Measurements from ENCODE around the gene PHETA1. TPM values are rescaled to one million over a fixed set of nuclear protein-coding genes. Genes with fewer than 3 reads are reported as not detected.

Gene PHETA1
- polyA plus RNA-seq, 1 donor from 2014 or later, result 25.4 TPM

DNA sequence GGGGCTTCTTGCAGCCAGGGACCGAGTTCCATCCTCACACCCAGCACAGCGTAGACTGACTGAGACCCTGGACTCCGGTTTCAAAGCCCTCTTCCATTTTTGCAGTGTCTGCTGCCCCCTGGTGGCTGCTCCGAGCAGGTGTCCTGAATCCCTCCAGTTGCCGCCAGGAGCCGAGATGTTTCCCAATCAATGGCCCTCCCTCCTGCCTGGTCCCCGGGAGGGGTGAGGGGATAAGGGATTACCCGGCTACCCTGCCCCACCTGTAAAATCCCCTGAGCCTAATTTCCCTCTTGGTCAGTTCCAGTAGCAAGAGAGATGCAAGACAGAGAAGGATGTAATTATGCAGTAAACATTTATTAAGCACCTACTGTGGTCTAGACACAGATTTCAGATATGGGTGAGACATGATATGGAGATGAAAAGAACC lies 55.0 kb downstream of the PHETA1 start:
- TF ChIP-seq EP300 (conservative IDR thresholded peaks at IDR 0.05; ENCODE audit: poor library complexity, severe bottlenecking) (no peak), POLR2AphosphoS5 (IDR thresholded peaks at IDR 0.05) (no peak), MXI1 (conservative IDR thresholded peaks at IDR 0.05; ENCODE audit: poor library complexity, severe bottlenecking) (no peak), SMC3 (conservative IDR thresholded peaks at IDR 0.05; ENCODE audit: poor library complexity) (peak; percentile 97), RAD21 (conservative IDR thresholded peaks at IDR 0.05) (peak; percentile 94), EZH2 (IDR thresholded peaks at IDR 0.05; ENCODE audit: borderline replicate concordance, insufficient read depth, low read length, poor library complexity, severe bottlenecking) (no peak), TAF1 (IDR thresholded peaks at IDR 0.05; ENCODE audit: low read depth) (no peak)
- TF ChIP-seq, protein P1, sequence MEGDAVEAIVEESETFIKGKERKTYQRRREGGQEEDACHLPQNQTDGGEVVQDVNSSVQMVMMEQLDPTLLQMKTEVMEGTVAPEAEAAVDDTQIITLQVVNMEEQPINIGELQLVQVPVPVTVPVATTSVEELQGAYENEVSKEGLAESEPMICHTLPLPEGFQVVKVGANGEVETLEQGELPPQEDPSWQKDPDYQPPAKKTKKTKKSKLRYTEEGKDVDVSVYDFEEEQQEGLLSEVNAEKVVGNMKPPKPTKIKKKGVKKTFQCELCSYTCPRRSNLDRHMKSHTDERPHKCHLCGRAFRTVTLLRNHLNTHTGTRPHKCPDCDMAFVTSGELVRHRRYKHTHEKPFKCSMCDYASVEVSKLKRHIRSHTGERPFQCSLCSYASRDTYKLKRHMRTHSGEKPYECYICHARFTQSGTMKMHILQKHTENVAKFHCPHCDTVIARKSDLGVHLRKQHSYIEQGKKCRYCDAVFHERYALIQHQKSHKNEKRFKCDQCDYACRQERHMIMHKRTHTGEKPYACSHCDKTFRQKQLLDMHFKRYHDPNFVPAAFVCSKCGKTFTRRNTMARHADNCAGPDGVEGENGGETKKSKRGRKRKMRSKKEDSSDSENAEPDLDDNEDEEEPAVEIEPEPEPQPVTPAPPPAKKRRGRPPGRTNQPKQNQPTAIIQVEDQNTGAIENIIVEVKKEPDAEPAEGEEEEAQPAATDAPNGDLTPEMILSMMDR (IDR thresholded peaks at IDR 0.05; ENCODE audit: poor library complexity, severe bottlenecking), result peak; percentile 95
- TF ChIP-seq, protein P2, sequence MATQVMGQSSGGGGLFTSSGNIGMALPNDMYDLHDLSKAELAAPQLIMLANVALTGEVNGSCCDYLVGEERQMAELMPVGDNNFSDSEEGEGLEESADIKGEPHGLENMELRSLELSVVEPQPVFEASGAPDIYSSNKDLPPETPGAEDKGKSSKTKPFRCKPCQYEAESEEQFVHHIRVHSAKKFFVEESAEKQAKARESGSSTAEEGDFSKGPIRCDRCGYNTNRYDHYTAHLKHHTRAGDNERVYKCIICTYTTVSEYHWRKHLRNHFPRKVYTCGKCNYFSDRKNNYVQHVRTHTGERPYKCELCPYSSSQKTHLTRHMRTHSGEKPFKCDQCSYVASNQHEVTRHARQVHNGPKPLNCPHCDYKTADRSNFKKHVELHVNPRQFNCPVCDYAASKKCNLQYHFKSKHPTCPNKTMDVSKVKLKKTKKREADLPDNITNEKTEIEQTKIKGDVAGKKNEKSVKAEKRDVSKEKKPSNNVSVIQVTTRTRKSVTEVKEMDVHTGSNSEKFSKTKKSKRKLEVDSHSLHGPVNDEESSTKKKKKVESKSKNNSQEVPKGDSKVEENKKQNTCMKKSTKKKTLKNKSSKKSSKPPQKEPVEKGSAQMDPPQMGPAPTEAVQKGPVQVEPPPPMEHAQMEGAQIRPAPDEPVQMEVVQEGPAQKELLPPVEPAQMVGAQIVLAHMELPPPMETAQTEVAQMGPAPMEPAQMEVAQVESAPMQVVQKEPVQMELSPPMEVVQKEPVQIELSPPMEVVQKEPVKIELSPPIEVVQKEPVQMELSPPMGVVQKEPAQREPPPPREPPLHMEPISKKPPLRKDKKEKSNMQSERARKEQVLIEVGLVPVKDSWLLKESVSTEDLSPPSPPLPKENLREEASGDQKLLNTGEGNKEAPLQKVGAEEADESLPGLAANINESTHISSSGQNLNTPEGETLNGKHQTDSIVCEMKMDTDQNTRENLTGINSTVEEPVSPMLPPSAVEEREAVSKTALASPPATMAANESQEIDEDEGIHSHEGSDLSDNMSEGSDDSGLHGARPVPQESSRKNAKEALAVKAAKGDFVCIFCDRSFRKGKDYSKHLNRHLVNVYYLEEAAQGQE (IDR thresholded peaks at IDR 0.05; ENCODE audit: borderline replicate concordance), result no peak
- Histone ChIP-seq H3K27ac (ENCODE audit: low read length) (no peak overlapping the region), H4K20me1 (ENCODE audit: insufficient read depth) (no peaks in the 10 kb centered on the region), H3K36me3 (ENCODE audit: insufficient read depth, low read length) (no peaks in the 10 kb centered on the region), H3K4me3 (ENCODE audit: low read length) (no peak overlapping the region), H3K4me2 (ENCODE audit: low read length) (no peak overlapping the region), H3K27me3 (ENCODE audit: insufficient read depth, low read depth, low read length) (no peaks in the 10 kb centered on the region), H3K9ac (ENCODE audit: low read length) (no peak overlapping the region), H2AFZ (ENCODE audit: low read depth, low read length) (no peak overlapping the region), H3K9me2 (ENCODE audit: insufficient read depth, low read length) (no peaks in the 10 kb centered on the region), H3K79me2 (replicated peaks; ENCODE audit: insufficient read depth, low read length) (no peaks in the 10 kb centered on the region), H3F3A (ENCODE audit: insufficient read depth, low read length, poor library complexity, severe bottlenecking) (no peaks in the 10 kb centered on the region), H3K9me3 (ENCODE audit: low read length) (no peaks in the 10 kb centered on the region)

DNA sequence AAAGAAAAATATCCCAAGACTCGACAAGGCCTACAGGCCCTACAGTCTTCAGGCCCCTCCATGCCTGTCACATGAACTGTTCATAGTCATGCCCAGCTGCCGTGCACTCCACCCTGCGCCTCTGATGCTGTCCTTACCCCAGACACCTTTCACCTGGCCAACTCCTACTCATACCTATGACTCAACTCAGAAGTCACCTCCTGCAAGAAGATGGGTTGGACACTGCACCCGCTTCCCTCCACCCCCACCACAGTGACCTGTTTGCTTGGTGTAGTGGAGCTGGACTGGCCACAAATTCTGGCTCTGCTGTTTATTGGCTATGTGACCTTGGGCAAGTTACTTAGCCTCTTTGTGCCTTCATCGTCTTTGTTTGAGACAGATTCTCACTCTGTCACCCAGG lies 56.2 kb downstream of the PHETA1 start:
- H3K27ac ChIP-seq (ENCODE audit: low read length), result no peak overlapping the region
- no peak for TF ChIP-seq EZH2 (IDR thresholded peaks at IDR 0.05; ENCODE audit: borderline replicate concordance, insufficient read depth, low read length, poor library complexity, severe bottlenecking)
- TF ChIP-seq POLR2AphosphoS5 (IDR thresholded peaks at IDR 0.05), result no peak
- TF ChIP-seq SMC3 (conservative IDR thresholded peaks at IDR 0.05; ENCODE audit: poor library complexity), result no peak
- no peak for TF ChIP-seq TAF1 (IDR thresholded peaks at IDR 0.05; ENCODE audit: low read depth)
- TF ChIP-seq, protein P2 (IDR thresholded peaks at IDR 0.05; ENCODE audit: borderline replicate concordance), result no peak
- no peak for TF ChIP-seq MXI1 (conservative IDR thresholded peaks at IDR 0.05; ENCODE audit: poor library complexity, severe bottlenecking)
- TF ChIP-seq EP300 (conservative IDR thresholded peaks at IDR 0.05; ENCODE audit: poor library complexity, severe bottlenecking), result no peak
- TF ChIP-seq, protein P1 (IDR thresholded peaks at IDR 0.05; ENCODE audit: poor library complexity, severe bottlenecking), result no peak
- TF ChIP-seq RAD21 (conservative IDR thresholded peaks at IDR 0.05), result no peak

More for the DNA sequence above, 56.2 kb downstream of the PHETA1 start:
- no peak overlapping the region for H2AFZ ChIP-seq (ENCODE audit: low read depth, low read length)
- H3K79me2 ChIP-seq (replicated peaks; ENCODE audit: insufficient read depth, low read length), result no peaks in the 10 kb centered on the region
- H4K20me1 ChIP-seq (ENCODE audit: insufficient read depth), result no peaks in the 10 kb centered on the region
- H3K36me3 ChIP-seq (ENCODE audit: insufficient read depth, low read length), result no peaks in the 10 kb centered on the region
- no peaks in the 10 kb centered on the region for H3K9me3 ChIP-seq (ENCODE audit: low read length)
- no peaks in the 10 kb centered on the region for H3F3A ChIP-seq (ENCODE audit: insufficient read depth, low read length, poor library complexity, severe bottlenecking)
- H3K9me2 ChIP-seq (ENCODE audit: insufficient read depth, low read length), result no peaks in the 10 kb centered on the region
- H3K4me2 ChIP-seq (ENCODE audit: low read length), result no peak overlapping the region
- no peak overlapping the region for H3K9ac ChIP-seq (ENCODE audit: low read length)
- no peaks in the 10 kb centered on the region for H3K27me3 ChIP-seq (ENCODE audit: insufficient read depth, low read depth, low read length)
- H3K4me3 ChIP-seq (ENCODE audit: low read length), result no peak overlapping the region
